HepG2 (cell line): ENCODE results near the gene IL17C. TPM values are rescaled to one million over a fixed set of nuclear protein-coding genes. Genes with fewer than 3 reads are reported as not detected.

ENCODE experiments used
- CREM ChIP-seq, 2 experiments: sonication (generic) in 1 of 2; formaldehyde crosslinking in 1 of 2; IDR thresholded peaks; 2 replicates each; pipeline versions ENCODE4 v1.4.0 to v1.6.1; 2016 to 2020; ENCODE audit warnings: antibody characterized with exemption in 1 of 2, mild to moderate bottlenecking in 1 of 2, missing genetic modification reagents in 1 of 2
- DMAP1 ChIP-seq: IDR thresholded peaks from 2 replicates; pipeline ENCODE4 v1.6.1; 2016
- DR1 ChIP-seq: sonication (generic); formaldehyde crosslinking; IDR thresholded peaks from 2 replicates; pipeline ENCODE4 v1.8.0; 2021; ENCODE audit warnings: mild to moderate bottlenecking, missing genetic modification reagents, inconsistent platforms
- GABPA ChIP-seq, 2 experiments: IDR thresholded peaks; 2 replicates each; pipeline ENCODE4 v1.6.1; 2011 to 2016; ENCODE audit warnings: low read depth in 2 of 2, low read length in 1 of 2, missing biosample characterization in 1 of 2, missing genetic modification characterization in 1 of 2
- HOMEZ ChIP-seq: IDR thresholded peaks from 2 replicates; pipeline ENCODE4 v1.6.1; 2016; ENCODE audit warnings: low read depth
- MAZ ChIP-seq, 2 experiments: sonication (generic) in 1 of 2; formaldehyde crosslinking in 1 of 2; IDR thresholded peaks; 2 replicates each; pipeline versions ENCODE4 v1.5.0 to v1.6.1; 2012 to 2020; ENCODE audit warnings: low read depth in 2 of 2, mild to moderate bottlenecking in 2 of 2, borderline replicate concordance in 1 of 2, improper control_type of control experiment in 1 of 2, low read length in 1 of 2, missing genetic modification reagents in 1 of 2, moderate library complexity in 1 of 2
- MTA1 ChIP-seq: sonication (generic); formaldehyde crosslinking; IDR thresholded peaks from 2 replicates; pipeline ENCODE4 v1.4.0; 2020; ENCODE audit warnings: missing genetic modification reagents, mild to moderate bottlenecking, borderline replicate concordance
- THAP7 ChIP-seq: sonication (generic); formaldehyde crosslinking; IDR thresholded peaks from 2 replicates; pipeline ENCODE4 v1.8.1; 2023; ENCODE audit warnings: mild to moderate bottlenecking, missing genetic modification reagents
- WIZ ChIP-seq: sonication (generic); formaldehyde crosslinking; IDR thresholded peaks from 2 replicates; pipeline ENCODE4 v1.5.1; 2020; ENCODE audit warnings: mild to moderate bottlenecking, missing genetic modification reagents
- ZFP36 ChIP-seq: fragments of 150-350 bp; IDR thresholded peaks from 2 replicates; pipeline ENCODE4 v1.6.1; 2018; ENCODE audit warnings: borderline replicate concordance, low read length, low read depth; ENCODE audit not compliant: partially characterized antibody
- ZIK1 ChIP-seq: sonication (generic); formaldehyde crosslinking; IDR thresholded peaks from 2 replicates; pipeline ENCODE4 v1.5.0; 2020; ENCODE audit warnings: mild to moderate bottlenecking, low read depth, missing genetic modification reagents, borderline replicate concordance
- ZNF367 ChIP-seq: sonication (generic); formaldehyde crosslinking; IDR thresholded peaks from 2 replicates; pipeline ENCODE4 v1.4.0; 2020; ENCODE audit warnings: missing genetic modification reagents, borderline replicate concordance
- ZNF460 ChIP-seq: sonication (generic); formaldehyde crosslinking; IDR thresholded peaks from 2 replicates; pipeline ENCODE4 v1.5.1; 2020; ENCODE audit warnings: missing genetic modification reagents, mild to moderate bottlenecking, borderline replicate concordance
- ZNF644 ChIP-seq: IDR thresholded peaks from 2 replicates; pipeline ENCODE4 v1.6.1; 2016; ENCODE audit warnings: low read depth
- ZNF737 ChIP-seq: sonication (generic); formaldehyde crosslinking; IDR thresholded peaks from 2 replicates; pipeline ENCODE4 v1.5.0; 2020; ENCODE audit warnings: missing genetic modification reagents, mild to moderate bottlenecking, borderline replicate concordance
- ZNF792 ChIP-seq: IDR thresholded peaks from 2 replicates; pipeline ENCODE4 v1.6.1; 2016
- ZNF839 ChIP-seq: sonication (generic); formaldehyde crosslinking; IDR thresholded peaks from 2 replicates; pipeline ENCODE4 v1.4.0; 2020; ENCODE audit warnings: missing genetic modification reagents, mild to moderate bottlenecking, borderline replicate concordance
- polyA plus RNA-seq, 8 experiments: library from polyadenylated mRNA; depleted of rRNA in 3 of 8; stranded (reverse) in 7 of 8; unstranded in 1 of 8; fragments of >200 nt; fragmentation: Illumina TruSeq in 4 of 8; extraction: Trizol in 4 of 8; gene quantifications; 2 replicates each; pipeline versions ENCODE4 v1.2.1 to v1.2.3, GENCODE V29; 2011 to 2016; ENCODE audit warnings: low read depth in 4 of 8, missing spikeins in 1 of 8, mixed read lengths in 1 of 8; ENCODE audit not compliant: insufficient read depth in 1 of 8
- total RNA-seq, 5 experiments: library from RNA; depleted of rRNA; stranded (reverse); fragments of >200 nt; fragmentation: Illumina TruSeq; extraction: Trizol; gene quantifications; 2 replicates each; pipeline ENCODE4 v1.2.3, GENCODE V29; 2016; ENCODE audit warnings: low read depth in 1 of 5
- TF ChIP-seq, protein P1 (sequence below): sonication (generic); formaldehyde crosslinking; IDR thresholded peaks from 2 replicates; pipeline ENCODE4 v1.8.1; 2023; ENCODE audit warnings: mild to moderate bottlenecking, missing genetic modification reagents
- TF ChIP-seq, protein P2 (sequence below): sonication (generic); formaldehyde crosslinking; IDR thresholded peaks from 2 replicates; pipeline ENCODE4 v1.4.0; 2020; ENCODE audit warnings: missing genetic modification reagents
- TF ChIP-seq, protein P3 (sequence below): sonication (generic); formaldehyde crosslinking; IDR thresholded peaks from 2 replicates; pipeline ENCODE4 v1.8.0; 2022; ENCODE audit warnings: missing genetic modification reagents, low read depth, mild to moderate bottlenecking, borderline replicate concordance

Gene IL17C
- total and polyA plus RNA-seq, 2 of the 13 experiments (the other 11 are each of a cell fraction or from before 2014, with no cell fraction given): not detected

DNA sequence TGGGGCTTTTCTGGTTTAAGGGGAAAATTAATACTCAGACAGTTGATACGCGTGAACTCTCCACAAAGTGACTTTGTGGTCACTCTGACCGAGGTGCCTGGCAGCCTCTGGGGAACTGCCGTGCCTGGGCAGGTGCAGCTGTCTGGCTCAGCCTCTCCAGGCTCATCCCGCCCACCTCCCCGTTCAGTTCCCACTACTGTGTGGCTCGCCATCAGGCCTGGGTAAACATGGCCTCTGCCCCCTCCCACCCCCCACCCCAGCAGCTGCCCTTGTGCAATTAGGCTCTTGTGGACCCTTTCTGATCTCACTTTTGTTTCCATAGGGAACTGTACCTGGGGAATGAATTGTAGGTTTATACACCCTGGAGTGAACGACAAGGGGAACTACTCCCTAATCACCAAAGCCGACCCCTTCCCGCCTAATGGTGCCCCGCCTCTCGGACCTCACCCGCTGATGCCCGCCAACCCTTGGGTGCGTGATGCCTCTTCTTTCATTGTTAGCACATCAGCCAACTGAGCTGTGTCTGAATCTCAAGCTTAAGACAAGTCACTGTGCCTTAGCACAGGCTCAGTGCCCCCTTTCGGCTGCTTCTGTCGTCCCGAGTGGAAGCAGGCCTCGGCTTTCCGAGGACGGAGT is 40.4 kb upstream of the IL17C start (continued):
- TF ChIP-seq CREM (IDR thresholded peaks at IDR 0.05) (peak; percentile 35; the same call in 1 of the 2 replicates), CREM (CRISPR knock-in tag; IDR thresholded peaks at IDR 0.05) (no peak), ZFP36 (no peak), MAZ (IDR thresholded peaks at IDR 0.05; ENCODE audit: borderline replicate concordance, low read depth, low read length) (no peak), MAZ (CRISPR knock-in tag; IDR thresholded peaks at IDR 0.05; ENCODE audit: low read depth) (no peak), ZNF792 (CRISPR knock-in tag) (no peak), ZNF460 (CRISPR knock-in tag) (no peak), ZNF737 (CRISPR knock-in tag) (no peak), THAP7 (CRISPR knock-in tag) (no peak), ZIK1 (no peak), DR1 (CRISPR knock-in tag) (no peak), ZNF644 (CRISPR knock-in tag) (no peak), DMAP1 (CRISPR knock-in tag) (no peak), HOMEZ (CRISPR knock-in tag) (peak; percentile 9; the same call in 1 of the 2 replicates), MTA1 (peak; percentile 90), ZNF367 (CRISPR knock-in tag) (no peak), WIZ (CRISPR knock-in tag) (no peak), ZNF839 (CRISPR knock-in tag) (no peak), GABPA (IDR thresholded peaks at IDR 0.05; ENCODE audit: low read depth, low read length) (no peak), GABPA (CRISPR knock-in tag; IDR thresholded peaks at IDR 0.05; ENCODE audit: low read depth) (no peak)
- TF ChIP-seq, protein P1, sequence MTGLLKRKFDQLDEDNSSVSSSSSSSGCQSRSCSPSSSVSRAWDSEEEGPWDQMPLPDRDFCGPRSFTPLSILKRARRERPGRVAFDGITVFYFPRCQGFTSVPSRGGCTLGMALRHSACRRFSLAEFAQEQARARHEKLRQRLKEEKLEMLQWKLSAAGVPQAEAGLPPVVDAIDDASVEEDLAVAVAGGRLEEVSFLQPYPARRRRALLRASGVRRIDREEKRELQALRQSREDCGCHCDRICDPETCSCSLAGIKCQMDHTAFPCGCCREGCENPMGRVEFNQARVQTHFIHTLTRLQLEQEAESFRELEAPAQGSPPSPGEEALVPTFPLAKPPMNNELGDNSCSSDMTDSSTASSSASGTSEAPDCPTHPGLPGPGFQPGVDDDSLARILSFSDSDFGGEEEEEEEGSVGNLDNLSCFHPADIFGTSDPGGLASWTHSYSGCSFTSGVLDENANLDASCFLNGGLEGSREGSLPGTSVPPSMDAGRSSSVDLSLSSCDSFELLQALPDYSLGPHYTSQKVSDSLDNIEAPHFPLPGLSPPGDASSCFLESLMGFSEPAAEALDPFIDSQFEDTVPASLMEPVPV (CRISPR knock-in tag): no peak
- TF ChIP-seq, protein P2, sequence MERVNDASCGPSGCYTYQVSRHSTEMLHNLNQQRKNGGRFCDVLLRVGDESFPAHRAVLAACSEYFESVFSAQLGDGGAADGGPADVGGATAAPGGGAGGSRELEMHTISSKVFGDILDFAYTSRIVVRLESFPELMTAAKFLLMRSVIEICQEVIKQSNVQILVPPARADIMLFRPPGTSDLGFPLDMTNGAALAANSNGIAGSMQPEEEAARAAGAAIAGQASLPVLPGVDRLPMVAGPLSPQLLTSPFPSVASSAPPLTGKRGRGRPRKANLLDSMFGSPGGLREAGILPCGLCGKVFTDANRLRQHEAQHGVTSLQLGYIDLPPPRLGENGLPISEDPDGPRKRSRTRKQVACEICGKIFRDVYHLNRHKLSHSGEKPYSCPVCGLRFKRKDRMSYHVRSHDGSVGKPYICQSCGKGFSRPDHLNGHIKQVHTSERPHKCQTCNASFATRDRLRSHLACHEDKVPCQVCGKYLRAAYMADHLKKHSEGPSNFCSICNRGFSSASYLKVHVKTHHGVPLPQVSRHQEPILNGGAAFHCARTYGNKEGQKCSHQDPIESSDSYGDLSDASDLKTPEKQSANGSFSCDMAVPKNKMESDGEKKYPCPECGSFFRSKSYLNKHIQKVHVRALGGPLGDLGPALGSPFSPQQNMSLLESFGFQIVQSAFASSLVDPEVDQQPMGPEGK (CRISPR knock-in tag): peak; percentile 92
- TF ChIP-seq, protein P3, sequence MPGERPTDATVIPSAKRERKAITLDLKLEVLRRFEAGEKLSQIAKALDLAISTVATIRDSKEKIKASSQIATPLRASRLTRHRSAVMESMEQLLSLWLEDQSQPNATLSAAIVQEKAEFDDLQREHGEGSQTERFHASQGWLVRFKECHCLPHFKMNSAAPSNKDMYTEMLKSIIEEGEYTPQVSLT (CRISPR knock-in tag): no peak
